Left lung (tissue), 10 donors: ENCODE measurements around the gene PTPRN2. TPM values are rescaled to one million over a fixed set of nuclear protein-coding genes. Genes with fewer than 3 reads are reported as not detected.

ENCODE experiments used
- ATAC-seq: fragments of 200-7000 bp; cut with Tn5 transposase; one replicate; pipeline ENCODE4 v1.9.1; 2020; ENCODE audit warnings: moderate library complexity
- DNase-seq, 4 donors: peaks; one replicate each; pipeline ENCODE4 v3.0.0-alpha.2; 2013 to 2020
- H3K27ac ChIP-seq, 2 donors: fragments of 200-600 bp; sonication (generic) in 1 of 2; one replicate each; pipeline versions ENCODE4 v1.5.0 to v1.8.0; 2020 to 2021
- H3K27me3 ChIP-seq, 2 donors: fragments of 200-600 bp; sonication (generic) in 1 of 2; one replicate each; pipeline versions ENCODE4 v1.5.0 to v1.8.0; 2020 to 2021
- H3K36me3 ChIP-seq, 2 donors: fragments of 200-600 bp; sonication (generic) in 1 of 2; one replicate each; pipeline versions ENCODE4 v1.5.0 to v1.8.0; 2020 to 2021
- H3K4me1 ChIP-seq, 2 donors: fragments of 200-600 bp; one replicate each; pipeline ENCODE4 v1.8.0; 2021
- H3K4me3 ChIP-seq, 2 donors: fragments of 200-600 bp; sonication (generic) in 1 of 2; one replicate each; pipeline versions ENCODE4 v1.5.0 to v1.8.0; 2020 to 2021; ENCODE audit warnings: mild to moderate bottlenecking in 1 of 2
- H3K9me3 ChIP-seq, 2 donors: fragments of 200-600 bp; sonication (generic) in 1 of 2; one replicate each; pipeline versions ENCODE4 v1.5.0 to v1.8.0; 2020 to 2021
- intact Hi-C, 2 donors: fragments of 100-400 bp; cut with DNase I; formaldehyde crosslinking; loops; one replicate each; pipeline versions ENCODE4 v1.11.2 to v1.14.2; 2022
- polyA plus RNA-seq, 6 donors: library from polyadenylated mRNA; unstranded; fragments of 120-200 nt; gene quantifications; one replicate each; pipeline ENCODE4 v1.2.1, GENCODE V29; 2013; ENCODE audit not compliant: insufficient read length in 6 of 6
- total RNA-seq, 2 donors: library from RNA; stranded (reverse); fragmentation: NEBNext Ultra II Directional; extraction: Animal tissue kit (Norgen Biotek cat#: 25700); gene quantifications; one replicate each; pipeline ENCODE4 v1.2.1, GENCODE V29; 2021
- TF ChIP-seq, protein P1 (sequence below), 2 donors: fragments of 200-600 bp; sonication (generic) in 1 of 2; IDR thresholded peaks; one replicate each; pipeline versions ENCODE4 v1.5.0 to v1.8.0; 2021; ENCODE audit warnings: antibody characterized with exemption in 2 of 2
- donor health status: DM: no; HTN: yes; CAD: no.
- donor health status: DM: no; HTN: no; CAD: no.

PTPRN2 gene
- total and polyA plus RNA-seq, 8 donors: 4.0 to 7.8 (median 6.8) TPM

- Histone ChIP-seq H3K27me3 (peaks cover 0 to 50% of the 10 kb centered on the region in 2 donors), H3K4me1 (no peaks in the 10 kb centered on the region), H3K36me3 (no peaks in the 10 kb centered on the region), H3K4me3 (no peak overlapping the region), H3K9me3 (peaks cover 0 to 22% of the 10 kb centered on the region in 2 donors), H3K27ac (no peak overlapping the region)
- TF ChIP-seq, protein P1, sequence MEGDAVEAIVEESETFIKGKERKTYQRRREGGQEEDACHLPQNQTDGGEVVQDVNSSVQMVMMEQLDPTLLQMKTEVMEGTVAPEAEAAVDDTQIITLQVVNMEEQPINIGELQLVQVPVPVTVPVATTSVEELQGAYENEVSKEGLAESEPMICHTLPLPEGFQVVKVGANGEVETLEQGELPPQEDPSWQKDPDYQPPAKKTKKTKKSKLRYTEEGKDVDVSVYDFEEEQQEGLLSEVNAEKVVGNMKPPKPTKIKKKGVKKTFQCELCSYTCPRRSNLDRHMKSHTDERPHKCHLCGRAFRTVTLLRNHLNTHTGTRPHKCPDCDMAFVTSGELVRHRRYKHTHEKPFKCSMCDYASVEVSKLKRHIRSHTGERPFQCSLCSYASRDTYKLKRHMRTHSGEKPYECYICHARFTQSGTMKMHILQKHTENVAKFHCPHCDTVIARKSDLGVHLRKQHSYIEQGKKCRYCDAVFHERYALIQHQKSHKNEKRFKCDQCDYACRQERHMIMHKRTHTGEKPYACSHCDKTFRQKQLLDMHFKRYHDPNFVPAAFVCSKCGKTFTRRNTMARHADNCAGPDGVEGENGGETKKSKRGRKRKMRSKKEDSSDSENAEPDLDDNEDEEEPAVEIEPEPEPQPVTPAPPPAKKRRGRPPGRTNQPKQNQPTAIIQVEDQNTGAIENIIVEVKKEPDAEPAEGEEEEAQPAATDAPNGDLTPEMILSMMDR (IDR thresholded peaks at IDR 0.05): no peak
- DNase-seq (no peak), ATAC-seq (no peak)
- intact Hi-C loops: no loop called here
Observed at GRCh38 chr7:157767506-157768197, 820.0 kb downstream of the PTPRN2 start.

GRCh38 chr7:157766098-157766497 lies 821.5 kb downstream of the PTPRN2 start:
- TF ChIP-seq, protein P1 (IDR thresholded peaks at IDR 0.05): no peak
- Histone ChIP-seq H3K36me3 (no peaks in the 10 kb centered on the region), H3K4me3 (no peak overlapping the region), H3K4me1 (no peaks in the 10 kb centered on the region), H3K9me3 (peaks cover 0 to 20% of the 10 kb centered on the region in 2 donors), H3K27me3 (peaks cover 0 to 46% of the 10 kb centered on the region in 2 donors), H3K27ac (no peak overlapping the region)
- ATAC-seq: no peak
- DNase-seq: no peak
- intact Hi-C loops: no loop called here

- Histone ChIP-seq H3K4me1 (no peaks in the 10 kb centered on the region), H3K4me3 (no peak overlapping the region), H3K27me3 (peaks cover 0 to 36% of the 10 kb centered on the region in 2 donors), H3K27ac (no peak overlapping the region), H3K36me3 (no peaks in the 10 kb centered on the region), H3K9me3 (peaks cover 0 to 16% of the 10 kb centered on the region in 2 donors)
- TF ChIP-seq, protein P1 (IDR thresholded peaks at IDR 0.05): no peak
- no peak for DNase-seq
- ATAC-seq: no peak
- intact Hi-C loops: no loop called here
Observed at GRCh38 chr7:157764946-157765537, 822.6 kb downstream of the PTPRN2 start.

DNA sequence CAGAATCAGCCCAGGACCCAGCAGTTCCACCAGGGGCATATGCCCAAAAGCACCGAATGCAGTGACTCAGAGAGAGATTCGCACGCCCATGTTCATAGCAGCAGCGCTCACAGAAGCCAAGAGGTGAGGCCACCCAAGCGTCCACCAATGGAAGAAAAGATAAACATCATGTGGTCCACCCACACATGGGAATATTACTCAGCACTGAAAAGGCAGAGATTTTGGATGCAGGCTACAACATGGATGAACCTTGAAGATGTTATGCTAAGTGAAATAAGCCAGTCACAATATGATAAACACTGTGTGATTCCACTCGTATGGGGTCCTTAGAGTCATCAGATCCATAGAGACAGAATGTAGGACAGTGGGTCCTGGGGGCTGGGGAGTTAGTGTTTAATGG lies 823.4 kb downstream of the PTPRN2 start:
- peaks cover 0 to 27% of the 10 kb centered on the region in 2 donors for H3K27me3 ChIP-seq
- intact Hi-C loops: no loop called here
- no peak overlapping the region for H3K27ac ChIP-seq
- TF ChIP-seq, protein P1 (IDR thresholded peaks at IDR 0.05): no peak
- no peak overlapping the region for H3K4me3 ChIP-seq
- peaks cover 0 to 16% of the 10 kb centered on the region in 2 donors for H3K9me3 ChIP-seq
- DNase-seq (no peak), ATAC-seq (no peak)
- H3K4me1 ChIP-seq: no peaks in the 10 kb centered on the region
- H3K36me3 ChIP-seq: no peaks in the 10 kb centered on the region

GRCh38 chr7:157763279-157764000 lies 824.2 kb downstream of the PTPRN2 start:
- DNase-seq: no peak
- Histone ChIP-seq H3K4me1 (no peaks in the 10 kb centered on the region), H3K27ac (no peak overlapping the region), H3K9me3 (peaks cover 0 to 16% of the 10 kb centered on the region in 2 donors), H3K4me3 (no peak overlapping the region), H3K27me3 (peaks cover 0 to 20% of the 10 kb centered on the region in 2 donors), H3K36me3 (no peaks in the 10 kb centered on the region)
- TF ChIP-seq, protein P1 (IDR thresholded peaks at IDR 0.05): no peak
- ATAC-seq: no peak
- intact Hi-C loops: no loop called here
